ENCODE results near the gene POLD2.

DNA sequence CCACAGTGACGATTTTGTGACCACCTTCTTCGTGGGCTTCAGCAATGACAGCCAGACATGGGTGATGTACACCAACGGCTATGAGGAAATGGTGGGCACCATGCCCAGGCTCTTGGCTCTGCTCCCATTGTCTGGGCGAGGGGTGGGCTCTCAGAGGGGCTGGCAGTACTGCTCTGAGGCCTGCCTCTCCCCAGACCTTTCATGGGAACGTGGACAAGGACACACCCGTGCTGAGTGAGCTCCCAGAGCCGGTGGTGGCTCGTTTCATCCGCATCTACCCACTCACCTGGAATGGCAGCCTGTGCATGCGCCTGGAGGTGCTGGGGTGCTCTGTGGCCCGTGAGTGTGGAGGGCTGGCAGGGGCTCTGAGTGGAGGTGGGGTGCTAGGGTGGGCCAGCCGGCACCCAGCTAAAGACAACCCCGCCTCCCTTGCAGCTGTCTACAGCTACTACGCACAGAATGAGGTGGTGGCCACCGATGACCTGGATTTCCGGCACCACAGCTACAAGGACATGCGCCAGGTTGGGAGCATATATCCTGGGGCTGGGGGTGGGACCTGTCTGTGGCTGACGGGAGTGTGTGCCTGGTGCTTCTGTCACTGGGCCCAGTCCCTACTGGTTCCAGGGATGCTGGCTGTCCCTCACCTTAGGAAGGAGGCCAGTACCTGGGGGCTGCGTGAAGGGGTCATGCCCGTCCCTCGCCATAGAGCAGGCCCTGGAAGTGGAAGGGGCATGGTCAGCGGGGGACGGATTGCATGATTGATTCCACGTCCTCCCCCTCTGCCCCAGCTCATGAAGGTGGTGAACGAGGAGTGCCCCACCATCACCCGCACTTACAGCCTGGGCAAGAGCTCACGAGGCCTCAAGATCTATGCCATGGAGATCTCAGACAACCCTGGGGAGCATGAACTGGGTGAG, 12.4 kb downstream of the POLD2 start:
- TF ChIP-seq POLR2AphosphoS5 (IDR thresholded peaks at IDR 0.05; ENCODE audit: low read depth, low read length): no peak
- TF ChIP-seq CHD2 (IDR thresholded peaks at IDR 0.05; ENCODE audit: low read length): no peak
- TF ChIP-seq, protein P1, sequence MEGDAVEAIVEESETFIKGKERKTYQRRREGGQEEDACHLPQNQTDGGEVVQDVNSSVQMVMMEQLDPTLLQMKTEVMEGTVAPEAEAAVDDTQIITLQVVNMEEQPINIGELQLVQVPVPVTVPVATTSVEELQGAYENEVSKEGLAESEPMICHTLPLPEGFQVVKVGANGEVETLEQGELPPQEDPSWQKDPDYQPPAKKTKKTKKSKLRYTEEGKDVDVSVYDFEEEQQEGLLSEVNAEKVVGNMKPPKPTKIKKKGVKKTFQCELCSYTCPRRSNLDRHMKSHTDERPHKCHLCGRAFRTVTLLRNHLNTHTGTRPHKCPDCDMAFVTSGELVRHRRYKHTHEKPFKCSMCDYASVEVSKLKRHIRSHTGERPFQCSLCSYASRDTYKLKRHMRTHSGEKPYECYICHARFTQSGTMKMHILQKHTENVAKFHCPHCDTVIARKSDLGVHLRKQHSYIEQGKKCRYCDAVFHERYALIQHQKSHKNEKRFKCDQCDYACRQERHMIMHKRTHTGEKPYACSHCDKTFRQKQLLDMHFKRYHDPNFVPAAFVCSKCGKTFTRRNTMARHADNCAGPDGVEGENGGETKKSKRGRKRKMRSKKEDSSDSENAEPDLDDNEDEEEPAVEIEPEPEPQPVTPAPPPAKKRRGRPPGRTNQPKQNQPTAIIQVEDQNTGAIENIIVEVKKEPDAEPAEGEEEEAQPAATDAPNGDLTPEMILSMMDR (IDR thresholded peaks at IDR 0.05; ENCODE audit: control extremely low read depth in 1 of 3, insufficient read depth in 1 of 3, low read depth in 1 of 3, low read length in 3 of 3): no peak
- no peak for TF ChIP-seq EZH2 (IDR thresholded peaks at IDR 0.05; ENCODE audit: low read depth, low read length, severe bottlenecking)

Data from H1 (cell line).